Measurements from ENCODE around the gene TFF2.

TFF2 gene

DNA sequence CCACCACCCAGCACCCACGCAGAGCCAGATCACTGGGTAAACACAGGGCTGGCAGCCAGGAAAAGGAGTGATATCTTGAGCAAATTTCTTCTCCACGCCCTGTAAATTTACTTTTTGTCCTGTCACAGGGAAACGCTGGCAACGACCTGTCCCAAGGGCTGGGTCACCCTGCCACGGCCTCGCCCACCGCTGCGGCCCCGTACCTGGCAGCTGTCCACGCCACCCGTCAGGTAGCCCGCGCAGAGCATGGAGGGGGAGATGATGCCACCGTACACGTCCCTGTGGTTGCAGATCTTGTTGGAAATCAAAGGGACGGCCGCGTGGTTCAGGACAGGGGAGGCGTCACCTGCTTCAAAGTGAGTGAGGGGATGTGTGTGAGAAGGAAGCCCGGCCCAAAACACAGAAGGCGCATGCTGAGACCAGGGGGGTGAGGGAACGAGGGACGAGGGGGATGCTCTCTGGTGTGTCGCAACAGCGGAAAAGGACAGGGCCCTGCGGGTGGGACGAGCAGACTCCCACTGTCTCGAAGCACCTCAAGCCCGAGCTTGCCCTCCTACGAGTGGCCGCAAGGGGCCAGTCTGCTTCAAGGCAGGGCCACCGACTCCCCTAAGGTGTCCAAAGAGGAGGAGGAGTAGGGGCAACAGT is 25.7 kb upstream of the TFF2 start:
- no peaks in the 10 kb centered on the region for H3K9me3 Mint-ChIP-seq (ENCODE audit: low read depth)
- no peak overlapping the region for H3K4me3 Mint-ChIP-seq
- no peak overlapping the region for H3K27ac Mint-ChIP-seq
- H3K36me3 Mint-ChIP-seq: peaks cover under 1% of the 10 kb centered on the region
- H3K27me3 Mint-ChIP-seq: no peaks in the 10 kb centered on the region
- H3K4me1 Mint-ChIP-seq (ENCODE audit: low read depth): peaks cover 14% of the 10 kb centered on the region

DNA sequence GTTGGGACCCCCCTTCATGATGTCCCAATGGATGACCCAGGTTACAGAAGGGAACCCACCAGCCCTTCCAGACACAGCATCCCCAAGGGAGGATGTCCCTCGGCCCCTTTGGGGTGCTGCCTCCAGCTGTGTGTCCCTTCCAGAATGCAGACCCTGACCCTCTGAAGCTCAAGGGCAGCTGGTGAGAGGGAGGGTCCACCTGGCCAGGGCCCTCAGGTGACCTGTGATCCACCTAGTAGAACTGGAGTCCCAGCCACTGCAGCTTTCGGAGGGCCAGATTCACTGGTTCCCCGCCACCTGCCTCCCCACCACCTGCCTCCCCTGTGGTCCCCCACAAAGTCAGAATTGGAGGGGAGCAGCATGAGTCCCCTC is 25.2 kb upstream of the TFF2 start:
- Mint-ChIP-seq H3K27ac (no peak overlapping the region), H3K4me1 (ENCODE audit: low read depth) (peaks cover 13% of the 10 kb centered on the region), H3K36me3 (no peaks in the 10 kb centered on the region), H3K4me3 (no peak overlapping the region), H3K27me3 (no peaks in the 10 kb centered on the region), H3K9me3 (ENCODE audit: low read depth) (no peaks in the 10 kb centered on the region)

DNA sequence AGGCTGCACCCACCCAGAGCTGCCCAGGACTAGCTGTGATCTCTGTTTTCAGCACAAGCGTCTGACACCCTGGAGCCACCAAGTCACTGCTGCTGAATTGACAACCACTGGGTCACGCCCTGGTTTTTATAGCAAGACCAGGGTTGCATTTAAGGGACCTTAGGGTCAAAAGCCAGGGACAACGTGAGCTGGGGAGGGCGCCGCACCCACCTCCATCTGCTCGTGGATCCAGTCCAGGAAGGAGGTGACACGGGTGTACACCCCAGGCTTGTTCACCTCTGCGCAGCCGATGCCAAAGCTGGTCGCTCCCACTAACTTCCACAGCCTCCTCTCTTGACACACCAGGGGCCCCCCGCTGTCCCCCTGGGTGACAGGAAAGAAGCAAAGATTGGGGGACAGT is 24.7 kb upstream of the TFF2 start:
- no peaks in the 10 kb centered on the region for H3K9me3 Mint-ChIP-seq (ENCODE audit: low read depth)
- peaks cover 13% of the 10 kb centered on the region for H3K4me1 Mint-ChIP-seq (ENCODE audit: low read depth)
- H3K27me3 Mint-ChIP-seq: no peaks in the 10 kb centered on the region
- no peaks in the 10 kb centered on the region for H3K36me3 Mint-ChIP-seq
- no peak overlapping the region for H3K4me3 Mint-ChIP-seq
- no peak overlapping the region for H3K27ac Mint-ChIP-seq

DNA sequence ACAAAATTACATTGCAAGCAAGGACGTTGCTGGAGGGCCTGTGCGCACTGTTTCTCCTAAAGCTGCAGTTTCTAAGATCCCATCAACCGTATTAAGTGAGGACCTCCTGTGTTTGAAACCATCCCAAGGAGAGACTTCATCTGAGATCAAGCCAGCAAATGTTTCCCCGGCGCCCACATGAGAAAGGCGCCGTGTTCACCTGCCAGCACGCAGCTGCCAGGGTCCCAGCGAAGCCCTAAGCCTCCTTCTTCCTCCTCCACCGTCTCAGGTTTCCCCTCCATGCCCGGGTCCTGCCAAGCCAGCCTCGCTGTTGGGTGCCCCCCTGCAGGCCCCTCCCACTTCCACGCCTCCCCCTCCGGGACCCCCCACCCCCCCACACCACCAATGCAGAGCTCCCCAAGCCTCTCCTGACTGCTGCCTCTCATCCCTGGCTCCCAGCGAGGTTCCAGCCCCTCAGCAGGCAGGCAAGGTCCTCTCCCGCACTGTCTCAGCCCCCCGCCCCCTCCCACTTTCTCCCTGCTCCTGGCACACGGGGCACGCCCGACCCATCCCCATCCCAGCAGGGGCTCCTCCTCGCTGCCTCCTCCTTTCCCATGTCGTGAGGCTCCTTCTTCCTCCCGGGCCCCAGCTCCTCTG is 24.2 kb upstream of the TFF2 start:
- Mint-ChIP-seq H3K27ac (peak overlapping the region; percentile 16), H3K4me1 (ENCODE audit: low read depth) (peaks cover 13% of the 10 kb centered on the region), H3K27me3 (no peaks in the 10 kb centered on the region), H3K9me3 (ENCODE audit: low read depth) (no peaks in the 10 kb centered on the region), H3K36me3 (no peaks in the 10 kb centered on the region), H3K4me3 (no peak overlapping the region)

DNA sequence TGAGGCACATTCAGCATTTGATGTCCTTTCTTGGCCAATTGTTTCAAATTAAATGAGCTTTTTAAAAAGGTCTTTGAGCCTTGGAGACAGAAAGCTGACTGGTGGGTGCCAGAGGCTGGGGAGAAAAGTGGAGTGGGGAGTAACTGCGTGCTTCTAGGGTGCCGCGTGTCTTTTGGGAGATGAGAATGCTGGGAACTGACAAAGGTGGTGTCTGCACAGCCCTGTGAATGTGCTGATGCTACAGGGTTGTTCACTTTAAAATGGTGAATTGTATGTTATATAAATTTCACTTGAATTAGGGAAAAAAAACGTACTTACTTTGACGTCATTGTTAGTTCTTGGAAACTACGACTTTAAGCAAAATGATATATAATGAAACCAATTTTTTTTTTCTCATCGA is 23.7 kb upstream of the TFF2 start:
- Mint-ChIP-seq H3K9me3 (ENCODE audit: low read depth) (no peaks in the 10 kb centered on the region), H3K27me3 (no peaks in the 10 kb centered on the region), H3K36me3 (no peaks in the 10 kb centered on the region), H3K4me3 (no peak overlapping the region), H3K4me1 (ENCODE audit: low read depth) (peaks cover 13% of the 10 kb centered on the region), H3K27ac (peak overlapping the region; percentile 46)

DNA sequence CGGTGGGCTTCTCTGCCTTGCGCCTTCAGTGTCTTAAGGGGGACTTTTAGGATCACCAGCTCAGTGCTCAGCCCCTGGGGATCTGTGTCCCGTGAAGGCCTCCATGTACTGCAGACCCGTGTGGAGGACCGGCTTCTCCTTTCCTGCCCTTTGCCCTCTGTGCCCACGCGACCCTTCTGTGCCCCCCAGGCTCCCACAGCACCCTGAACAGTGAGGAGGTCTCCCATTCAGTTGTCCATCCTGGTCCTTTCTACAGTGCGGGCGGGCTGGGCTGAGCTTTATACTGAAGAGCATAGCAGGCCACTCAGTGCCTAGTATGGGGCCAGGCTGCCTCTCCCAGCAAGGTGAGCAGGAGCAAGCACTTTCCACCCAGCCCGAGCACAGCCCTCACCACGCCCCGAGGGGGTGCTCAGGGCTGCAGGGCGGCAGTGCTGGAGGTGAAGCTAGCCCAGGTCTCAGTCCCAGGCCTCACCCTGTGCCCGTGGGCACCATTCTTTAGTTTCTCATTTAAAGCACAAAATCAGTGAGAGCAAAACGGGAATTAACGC is 23.2 kb upstream of the TFF2 start:
- H3K27me3 Mint-ChIP-seq: no peaks in the 10 kb centered on the region
- H3K4me1 Mint-ChIP-seq (ENCODE audit: low read depth): peaks cover 13% of the 10 kb centered on the region
- H3K9me3 Mint-ChIP-seq (ENCODE audit: low read depth): no peaks in the 10 kb centered on the region
- peak overlapping the region; percentile 46 for H3K27ac Mint-ChIP-seq
- no peaks in the 10 kb centered on the region for H3K36me3 Mint-ChIP-seq
- no peak overlapping the region for H3K4me3 Mint-ChIP-seq

DNA sequence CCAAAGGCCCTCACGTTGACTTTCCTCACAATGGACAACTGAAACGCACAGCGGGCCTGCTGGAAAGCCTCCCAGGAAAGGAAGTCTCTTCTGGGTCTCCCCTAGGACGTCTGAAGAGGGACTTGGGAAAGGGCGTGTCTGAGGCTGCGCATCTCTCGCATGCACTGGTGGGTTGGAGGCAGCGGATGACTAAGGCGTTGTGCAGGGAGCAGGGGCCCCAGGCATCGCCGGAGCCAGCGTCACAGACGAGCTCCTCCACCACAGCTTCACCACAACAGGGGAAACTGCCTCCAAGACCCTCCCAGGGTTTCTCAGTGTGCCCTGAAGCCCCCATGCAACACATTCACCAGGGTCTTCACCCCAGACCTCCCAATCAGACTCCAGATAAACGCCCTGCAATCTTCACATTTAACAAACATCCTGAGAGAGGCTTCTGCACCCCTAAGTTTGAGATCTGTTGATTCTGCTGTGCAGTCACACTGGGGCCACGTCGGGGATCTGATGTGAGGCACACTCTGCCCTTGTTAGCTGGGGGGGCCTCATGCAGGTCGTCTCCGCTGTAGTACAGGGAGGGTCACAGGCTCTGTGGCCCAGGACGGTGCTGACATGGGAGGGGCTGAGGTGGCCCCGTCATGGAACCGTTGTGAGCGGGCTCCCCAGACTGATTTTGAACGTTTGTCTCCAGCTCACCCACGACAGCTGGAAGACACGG is 22.6 kb upstream of the TFF2 start:
- no peaks in the 10 kb centered on the region for H3K36me3 Mint-ChIP-seq
- H3K9me3 Mint-ChIP-seq (ENCODE audit: low read depth): no peaks in the 10 kb centered on the region
- H3K27ac Mint-ChIP-seq: no peak overlapping the region
- peak overlapping the region; percentile 42 for H3K4me3 Mint-ChIP-seq
- no peaks in the 10 kb centered on the region for H3K27me3 Mint-ChIP-seq
- peaks cover 13% of the 10 kb centered on the region for H3K4me1 Mint-ChIP-seq (ENCODE audit: low read depth)

DNA sequence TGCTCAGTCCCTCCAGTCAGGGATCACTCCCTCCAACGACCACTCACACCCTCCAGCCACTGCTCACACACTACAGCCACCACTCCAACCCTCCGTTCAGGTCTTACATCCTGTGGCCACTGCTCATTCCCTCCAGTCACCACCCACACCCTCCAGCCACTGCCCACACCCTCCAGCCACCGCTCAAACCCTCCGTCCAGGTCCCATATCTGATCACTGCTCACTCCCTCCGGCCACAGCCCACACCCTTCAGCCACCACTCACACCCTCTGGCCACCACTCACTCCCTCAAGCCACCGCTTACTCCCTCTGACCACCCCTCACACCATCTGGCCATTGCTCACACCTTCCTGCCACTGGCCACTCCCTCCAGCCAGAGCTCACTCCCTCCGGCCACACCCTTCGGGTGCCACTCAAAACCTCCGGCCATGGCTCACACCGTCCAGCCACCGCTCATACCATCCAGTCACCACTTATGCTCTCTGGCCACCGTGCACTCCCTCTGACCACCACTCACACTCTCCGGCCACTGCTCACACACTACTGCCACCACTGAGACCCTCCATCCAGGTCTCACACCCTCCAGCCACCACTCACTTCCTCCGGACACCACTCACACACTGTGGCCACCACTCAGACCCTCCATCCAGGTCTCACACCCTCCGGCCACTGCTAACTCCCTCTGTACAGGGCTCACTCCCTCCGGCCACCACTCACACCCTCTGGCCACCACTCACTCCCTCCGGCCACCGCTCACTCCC is 20.3 kb upstream of the TFF2 start:
- Mint-ChIP-seq H3K27me3 (no peaks in the 10 kb centered on the region), H3K4me1 (ENCODE audit: low read depth) (peaks cover 13% of the 10 kb centered on the region), H3K9me3 (ENCODE audit: low read depth) (no peaks in the 10 kb centered on the region), H3K27ac (no peak overlapping the region), H3K36me3 (no peaks in the 10 kb centered on the region), H3K4me3 (no peak overlapping the region)

DNA sequence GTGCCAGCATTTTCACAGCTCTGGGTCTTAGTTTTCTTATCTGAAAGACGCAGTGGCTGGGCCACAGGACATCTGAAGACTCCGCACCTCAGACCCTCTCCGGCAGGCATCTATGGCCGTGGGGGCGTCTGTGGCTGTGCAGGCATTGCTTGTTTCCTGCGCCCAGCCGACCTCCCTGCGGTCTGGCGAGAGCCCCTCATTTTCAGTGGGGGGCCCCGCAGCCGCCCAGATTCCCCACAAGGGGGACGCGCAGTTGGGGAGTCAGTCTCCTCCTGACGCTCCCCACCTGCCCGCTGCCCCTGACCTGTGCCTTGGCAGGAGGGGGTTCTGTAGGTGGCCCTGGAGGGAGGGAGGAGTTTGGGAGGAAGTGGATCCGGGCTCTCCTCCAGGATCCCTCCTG is 19.0 kb upstream of the TFF2 start:
- H3K27me3 Mint-ChIP-seq: no peaks in the 10 kb centered on the region
- no peak overlapping the region for H3K4me3 Mint-ChIP-seq
- no peak overlapping the region for H3K27ac Mint-ChIP-seq
- H3K36me3 Mint-ChIP-seq: no peaks in the 10 kb centered on the region
- no peaks in the 10 kb centered on the region for H3K9me3 Mint-ChIP-seq (ENCODE audit: low read depth)
- H3K4me1 Mint-ChIP-seq (ENCODE audit: low read depth): peaks cover 12% of the 10 kb centered on the region

DNA sequence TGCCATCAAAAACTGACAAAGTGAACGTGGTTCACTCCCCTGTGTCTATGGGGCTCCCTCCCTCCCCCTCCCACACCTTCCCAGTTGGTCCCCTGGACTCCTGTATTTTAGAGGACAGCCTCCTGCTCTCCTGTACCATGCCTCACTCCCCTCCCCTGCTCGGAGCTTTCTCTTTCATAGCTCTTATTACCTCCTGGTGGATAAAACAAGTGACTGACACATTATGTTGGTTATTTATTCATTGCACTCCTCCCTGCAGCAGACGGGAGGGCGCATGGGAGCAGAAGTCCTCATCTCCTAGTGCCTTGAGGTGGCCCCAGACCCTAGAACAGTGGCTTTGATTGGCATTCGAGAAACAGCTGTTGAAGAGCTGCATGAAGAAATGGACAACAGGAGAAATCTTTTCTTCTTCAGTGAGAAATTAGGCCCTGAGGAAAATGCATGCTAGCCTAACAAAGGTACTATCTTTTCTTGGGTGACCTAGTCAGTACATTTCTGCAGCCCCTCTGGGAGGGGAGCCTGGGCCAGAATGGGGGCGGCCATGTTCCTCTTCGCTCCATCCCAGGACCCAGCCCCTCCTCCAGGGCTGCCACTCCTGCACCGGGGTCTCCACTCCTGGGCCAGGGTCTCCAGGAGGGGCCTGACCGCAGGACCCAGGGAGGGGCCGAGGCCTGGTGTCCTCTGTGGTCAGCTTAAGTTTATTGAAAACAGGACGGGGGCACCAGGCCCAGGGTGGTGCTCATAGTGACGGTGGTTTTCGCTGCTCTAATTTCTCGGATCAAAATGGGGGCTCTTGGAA is 16.8 kb upstream of the TFF2 start:
- H3K4me3 Mint-ChIP-seq: no peak overlapping the region
- no peaks in the 10 kb centered on the region for H3K9me3 Mint-ChIP-seq (ENCODE audit: low read depth)
- H3K27me3 Mint-ChIP-seq: no peaks in the 10 kb centered on the region
- H3K4me1 Mint-ChIP-seq (ENCODE audit: low read depth): peaks cover 8% of the 10 kb centered on the region
- no peaks in the 10 kb centered on the region for H3K36me3 Mint-ChIP-seq
- no peak overlapping the region for H3K27ac Mint-ChIP-seq

DNA sequence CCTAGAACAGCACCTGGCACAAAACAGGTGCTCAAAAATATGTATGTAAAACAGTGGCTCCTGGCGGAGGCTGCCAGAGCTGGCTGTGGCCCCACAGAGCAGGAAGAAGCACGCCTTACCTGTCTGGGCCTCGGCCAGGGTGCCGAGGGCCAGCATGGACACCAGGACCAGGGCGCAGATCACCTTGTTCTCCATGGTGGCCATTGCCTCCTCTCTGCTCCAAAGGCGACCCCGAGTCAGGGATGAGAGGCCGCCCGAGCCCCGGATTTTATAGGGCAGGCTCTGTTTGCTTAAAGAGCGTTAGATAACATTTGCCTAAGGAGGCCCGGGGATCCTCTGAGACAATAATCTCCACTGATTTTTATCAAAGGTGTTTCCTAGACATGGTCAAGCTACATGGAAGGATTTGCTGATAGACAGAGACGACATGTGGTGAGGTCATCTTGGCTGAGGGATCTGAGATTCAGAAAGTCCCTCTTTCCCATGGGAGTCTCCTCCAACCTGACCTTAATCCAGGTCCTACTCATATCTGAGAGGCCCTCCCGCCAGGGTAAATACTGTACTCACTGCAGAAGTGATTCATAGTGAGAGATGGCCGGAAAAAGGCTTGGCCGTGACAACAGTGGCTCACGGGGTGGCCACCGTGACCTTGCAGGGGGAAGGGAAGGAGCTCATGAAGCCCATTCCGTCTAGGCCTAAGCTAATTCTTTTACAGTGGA is 15.7 kb upstream of the TFF2 start, which contains the start of gene TFF1:
Gene TFF1 (minus strand): TSS at position 244 of the 719 bp plus-strand sequence. CDS start 40 bp downstream, at position 204.
- no peaks in the 10 kb centered on the region for H3K36me3 Mint-ChIP-seq
- no peak within 1 kb of the TSS for H3K4me3 Mint-ChIP-seq
- H3K27me3 Mint-ChIP-seq: peaks cover 1% of the 10 kb centered on the region
- H3K27ac Mint-ChIP-seq: no peak within 1 kb of the TSS
- H3K9me3 Mint-ChIP-seq (ENCODE audit: low read depth): no peaks in the 10 kb centered on the region
- peaks cover 9% of the 10 kb centered on the region for H3K4me1 Mint-ChIP-seq (ENCODE audit: low read depth)

DNA sequence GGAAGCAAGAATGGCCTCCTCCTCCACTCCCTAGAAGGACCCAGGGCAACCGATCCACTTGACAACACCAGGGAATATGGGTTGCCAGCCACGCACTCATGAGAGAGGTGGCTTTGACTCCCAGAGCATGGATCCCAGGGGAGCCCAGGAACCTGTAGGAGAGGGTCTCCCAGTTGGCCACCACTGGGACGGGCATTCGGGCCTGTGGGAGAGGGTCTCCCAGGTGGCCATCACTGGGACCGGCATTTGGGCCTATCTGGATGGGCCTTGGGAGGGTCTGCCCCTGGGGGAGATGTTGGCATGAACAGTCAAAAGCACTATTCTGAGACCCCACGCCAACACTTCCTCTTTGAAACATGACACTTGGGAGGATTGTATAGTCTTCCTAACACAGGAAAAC is 15.0 kb upstream of the TFF2 start:
- H3K27ac Mint-ChIP-seq: no peak overlapping the region
- H3K4me3 Mint-ChIP-seq: no peak overlapping the region
- H3K4me1 Mint-ChIP-seq (ENCODE audit: low read depth): peaks cover 9% of the 10 kb centered on the region
- H3K36me3 Mint-ChIP-seq: no peaks in the 10 kb centered on the region
- peaks cover 1% of the 10 kb centered on the region for H3K27me3 Mint-ChIP-seq
- no peaks in the 10 kb centered on the region for H3K9me3 Mint-ChIP-seq (ENCODE audit: low read depth)

DNA sequence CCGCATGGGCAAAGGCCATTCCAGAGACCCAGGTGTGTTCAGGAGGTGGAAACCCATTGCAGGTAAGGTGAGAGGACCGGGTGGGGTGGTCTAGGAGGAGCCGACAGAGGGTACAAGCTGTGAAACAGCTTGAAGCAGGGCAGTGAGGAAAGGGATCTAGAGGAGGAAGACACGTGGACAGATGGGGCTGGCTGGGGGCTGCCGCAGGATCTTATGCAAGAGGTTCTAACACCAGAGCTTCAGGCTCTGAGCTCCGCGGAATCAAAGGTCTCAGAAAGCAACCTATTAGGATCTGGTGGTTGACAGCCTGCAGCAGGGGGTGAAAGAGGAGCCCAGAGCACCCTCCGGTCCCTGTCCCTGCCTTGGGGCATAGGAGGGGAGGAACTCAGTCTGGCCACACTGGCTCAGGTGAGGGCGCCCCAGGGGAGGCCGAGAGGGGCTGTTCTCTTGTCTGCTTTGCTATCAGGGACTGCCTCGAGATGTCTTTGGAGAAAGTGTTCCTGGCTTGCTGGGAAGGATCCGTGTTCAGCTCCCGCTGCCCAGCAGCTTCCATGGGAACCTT is 13.6 kb upstream of the TFF2 start:
- H3K4me1 Mint-ChIP-seq (ENCODE audit: low read depth): peaks cover 9% of the 10 kb centered on the region
- H3K27ac Mint-ChIP-seq: no peak overlapping the region
- H3K36me3 Mint-ChIP-seq: no peaks in the 10 kb centered on the region
- H3K27me3 Mint-ChIP-seq: peaks cover 1% of the 10 kb centered on the region
- H3K4me3 Mint-ChIP-seq: no peak overlapping the region
- no peaks in the 10 kb centered on the region for H3K9me3 Mint-ChIP-seq (ENCODE audit: low read depth)
